ENCODE data around the gene PAOX.
"Not testable (repeated sequence)": the region's sequence is repeated elsewhere in the genome, so short reads cannot be mapped to it uniquely, and the experiment has no call there.

The PAOX gene

DNA sequence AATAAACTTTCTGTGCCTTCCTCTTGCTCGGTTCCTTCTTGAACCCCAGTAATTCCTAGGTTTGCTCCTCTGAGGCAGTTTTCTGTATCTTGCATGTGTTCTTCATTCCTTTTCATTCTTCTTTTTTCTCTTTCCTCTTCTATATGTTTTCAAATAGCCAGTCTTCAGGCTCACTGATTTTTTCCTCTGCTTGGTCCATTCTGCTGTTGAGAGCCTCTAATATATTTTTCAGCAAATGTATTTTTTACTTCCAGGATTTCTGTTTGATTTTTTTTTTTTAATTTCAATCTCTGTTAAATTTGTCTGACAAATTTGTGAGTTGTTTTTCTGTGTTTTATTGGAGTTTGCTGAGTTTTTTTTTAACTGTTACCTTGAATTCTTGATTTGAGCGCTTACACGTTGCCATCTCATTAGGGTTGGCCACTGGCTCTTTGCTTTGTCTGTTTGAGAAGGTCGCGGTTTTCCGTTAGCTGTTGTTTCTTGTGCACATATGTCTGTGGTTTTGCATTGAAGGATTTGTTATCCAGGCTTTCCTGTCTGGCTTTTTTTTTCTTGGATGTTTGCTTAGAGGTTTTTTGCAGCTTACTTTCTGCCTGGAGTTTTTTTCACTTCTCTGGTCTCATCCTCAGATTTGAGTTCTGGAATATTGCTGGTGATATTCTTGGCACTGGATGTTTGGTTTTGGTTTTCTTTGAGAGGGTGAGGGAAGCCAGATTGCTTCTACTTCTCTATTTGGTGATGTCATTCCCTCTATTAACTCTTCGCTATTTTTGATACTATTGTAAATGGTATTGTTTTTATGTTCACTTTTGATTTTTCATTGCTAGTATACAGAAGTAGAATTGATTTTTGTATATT is 32.7 kb downstream of the PAOX start:
- DNase-seq = no peak

DNA sequence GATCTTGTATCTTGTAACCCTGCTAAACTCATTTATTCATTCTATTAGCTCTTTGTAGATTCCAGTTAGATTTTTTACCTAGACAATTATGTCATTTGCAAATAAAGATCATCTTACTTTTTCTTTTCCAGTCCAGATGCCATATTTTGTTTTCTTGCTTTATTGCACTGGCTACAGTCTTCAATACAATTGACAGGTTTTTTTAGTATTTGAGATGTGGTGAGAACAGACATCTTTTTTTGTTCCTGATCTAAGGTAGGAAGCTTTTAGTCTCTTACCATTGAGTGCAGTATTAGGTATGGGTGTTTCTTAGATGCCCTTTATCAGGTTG is 33.3 kb downstream of the PAOX start:
- no peak for DNase-seq

DNA sequence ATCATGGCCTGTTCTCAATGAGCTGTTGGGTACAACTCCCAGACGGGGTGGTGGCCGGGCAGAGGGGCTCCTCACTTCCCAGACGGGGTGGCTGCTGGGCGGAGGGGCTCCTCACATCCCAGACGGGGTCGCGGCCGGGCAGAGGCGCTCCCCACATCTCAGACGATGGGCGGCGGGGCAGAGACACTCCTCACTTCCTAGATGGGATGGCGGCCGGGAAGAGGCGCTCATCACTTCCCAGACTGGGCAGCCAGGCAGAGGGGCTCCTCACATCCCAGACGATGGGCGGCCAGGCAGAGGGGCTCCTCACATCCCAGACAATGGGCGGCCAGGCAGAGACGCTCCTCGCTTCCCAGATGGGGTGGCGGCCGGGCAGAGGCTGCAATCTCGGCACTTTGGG is 35.3 kb downstream of the PAOX start:
- not testable (repeated sequence) for DNase-seq

DNA sequence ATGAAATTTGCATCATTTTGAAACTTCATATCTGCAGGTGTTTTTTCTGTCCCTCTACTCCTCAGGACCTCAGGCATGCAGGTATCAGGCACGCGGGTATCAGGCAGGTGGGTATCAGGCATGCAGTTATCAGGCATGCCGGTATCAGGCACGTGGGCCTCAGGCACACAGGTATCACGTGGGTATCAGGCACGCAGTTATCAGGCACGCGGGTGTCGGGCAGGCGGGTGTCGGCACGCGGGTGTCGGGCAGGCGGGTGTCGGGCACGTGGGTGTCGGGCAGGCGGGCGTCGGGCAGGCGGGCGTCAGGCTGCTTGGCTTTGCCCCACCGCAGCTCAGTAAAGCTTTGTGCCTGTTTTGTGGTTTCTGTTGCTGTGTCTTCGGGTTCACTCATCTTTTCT is 36.7 kb downstream of the PAOX start:
- DNase-seq = no peak

DNA sequence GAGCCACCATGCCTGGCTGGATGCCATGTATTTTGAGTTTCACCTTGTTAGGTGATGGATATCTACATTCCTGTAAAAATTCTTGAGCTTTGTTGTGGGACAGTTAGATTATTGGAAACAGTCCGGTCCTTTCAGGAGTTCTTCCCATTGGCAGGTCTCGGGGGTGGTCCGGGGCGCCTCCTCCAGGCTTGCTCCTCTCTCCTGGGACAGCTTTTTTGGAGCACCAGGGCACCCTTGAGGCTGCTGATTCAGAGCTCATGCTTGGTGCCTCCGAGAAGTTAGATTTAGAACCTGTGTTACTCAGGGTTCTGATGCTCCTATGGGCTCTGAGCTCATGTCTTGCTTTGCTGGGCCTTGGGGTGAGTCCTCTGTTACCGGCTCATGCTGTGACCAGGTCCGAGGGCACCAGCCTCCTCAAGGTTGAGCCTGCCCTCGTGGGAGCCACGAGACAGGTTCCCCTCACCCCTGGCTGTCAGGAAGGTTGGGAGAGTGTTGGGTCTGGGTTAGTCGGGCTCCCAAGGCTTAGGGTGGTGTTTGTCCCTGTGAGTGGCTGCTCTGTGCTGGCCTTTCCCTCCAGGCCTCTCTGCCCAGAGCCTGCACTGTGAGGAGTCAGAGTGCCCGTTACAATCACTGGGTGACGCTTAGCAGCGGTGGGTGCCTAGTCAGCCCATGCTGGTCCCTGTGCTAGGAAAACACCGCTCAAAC is 39.4 kb downstream of the PAOX start:
- DNase-seq = no peak

DNA sequence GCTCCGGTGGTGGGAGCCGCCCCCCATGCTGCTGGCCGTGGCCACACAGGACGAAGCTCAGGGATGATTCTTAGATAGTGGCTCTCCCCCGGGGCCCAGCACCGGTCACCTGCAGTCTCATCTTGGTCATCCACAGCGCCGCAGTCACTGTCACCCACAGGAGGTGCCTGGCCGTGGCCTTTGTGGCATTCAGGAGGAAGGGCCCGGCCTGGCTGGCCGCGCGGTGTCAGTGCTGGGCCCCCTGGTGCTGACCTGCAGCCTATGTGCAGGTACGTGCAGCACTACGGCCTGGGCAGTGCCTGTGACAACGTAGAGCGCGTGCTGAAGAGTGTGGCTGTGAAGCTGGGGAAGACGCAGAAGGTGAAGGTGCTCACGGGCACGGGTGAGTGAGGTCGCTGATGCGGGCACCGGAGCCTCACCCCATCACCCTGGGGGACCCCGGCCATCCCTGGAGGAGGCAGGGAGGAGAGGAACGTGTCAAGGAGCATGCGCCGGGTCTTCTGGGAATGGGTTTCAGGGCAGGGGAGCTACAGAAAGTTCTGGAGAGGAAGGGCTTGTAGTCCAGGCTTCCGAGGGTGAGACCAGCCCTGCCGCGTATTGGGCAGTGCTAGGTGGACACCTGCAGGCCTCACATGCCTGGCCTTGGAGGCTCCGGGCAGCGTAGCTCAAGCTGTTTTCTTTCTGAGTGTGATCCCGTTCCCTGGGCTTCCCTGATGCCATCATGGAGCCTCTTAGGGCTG is 40.3 kb downstream of the PAOX start:
- no peak for DNase-seq

DNA sequence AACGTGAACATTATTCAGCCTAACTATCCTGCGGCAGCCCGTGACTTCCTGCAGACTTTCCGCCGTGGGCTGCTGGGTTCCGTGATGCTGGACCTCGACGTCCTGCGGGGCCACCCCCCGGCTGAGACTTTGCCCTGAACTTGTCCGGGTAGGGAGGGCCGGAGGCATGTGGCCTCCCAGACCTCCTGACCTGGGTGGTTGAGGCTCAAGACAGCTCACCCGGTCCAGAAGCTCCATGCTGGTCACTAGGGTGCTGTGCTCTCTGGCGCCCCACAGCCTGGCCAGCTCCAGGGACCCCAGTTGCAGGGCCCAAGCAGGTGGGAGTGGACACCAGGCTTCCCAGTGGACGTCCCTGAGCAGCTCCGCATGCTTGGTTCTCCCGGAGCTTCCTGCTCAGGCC is 41.0 kb downstream of the PAOX start:
- no peak for DNase-seq

DNA sequence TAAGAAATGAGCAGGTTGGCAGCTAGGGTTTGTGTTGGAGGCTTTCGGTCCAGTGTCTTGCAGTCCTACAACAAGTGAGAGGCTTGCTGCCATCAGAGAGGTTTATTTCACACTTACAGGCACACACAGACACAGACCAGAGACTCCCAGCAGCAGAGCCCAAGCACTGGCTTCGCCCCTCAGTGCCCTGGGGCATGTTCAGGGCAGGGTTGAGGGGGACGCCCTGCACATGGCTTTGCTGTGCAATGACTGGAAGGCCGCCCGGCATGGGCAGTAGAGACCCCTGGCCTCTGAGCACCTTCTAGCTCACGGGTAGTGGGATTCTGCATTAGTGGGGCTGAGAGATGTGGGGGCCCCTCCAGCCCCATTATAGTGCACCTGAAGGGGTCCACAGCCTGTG is 41.5 kb downstream of the PAOX start:
- no peak for DNase-seq

DNA sequence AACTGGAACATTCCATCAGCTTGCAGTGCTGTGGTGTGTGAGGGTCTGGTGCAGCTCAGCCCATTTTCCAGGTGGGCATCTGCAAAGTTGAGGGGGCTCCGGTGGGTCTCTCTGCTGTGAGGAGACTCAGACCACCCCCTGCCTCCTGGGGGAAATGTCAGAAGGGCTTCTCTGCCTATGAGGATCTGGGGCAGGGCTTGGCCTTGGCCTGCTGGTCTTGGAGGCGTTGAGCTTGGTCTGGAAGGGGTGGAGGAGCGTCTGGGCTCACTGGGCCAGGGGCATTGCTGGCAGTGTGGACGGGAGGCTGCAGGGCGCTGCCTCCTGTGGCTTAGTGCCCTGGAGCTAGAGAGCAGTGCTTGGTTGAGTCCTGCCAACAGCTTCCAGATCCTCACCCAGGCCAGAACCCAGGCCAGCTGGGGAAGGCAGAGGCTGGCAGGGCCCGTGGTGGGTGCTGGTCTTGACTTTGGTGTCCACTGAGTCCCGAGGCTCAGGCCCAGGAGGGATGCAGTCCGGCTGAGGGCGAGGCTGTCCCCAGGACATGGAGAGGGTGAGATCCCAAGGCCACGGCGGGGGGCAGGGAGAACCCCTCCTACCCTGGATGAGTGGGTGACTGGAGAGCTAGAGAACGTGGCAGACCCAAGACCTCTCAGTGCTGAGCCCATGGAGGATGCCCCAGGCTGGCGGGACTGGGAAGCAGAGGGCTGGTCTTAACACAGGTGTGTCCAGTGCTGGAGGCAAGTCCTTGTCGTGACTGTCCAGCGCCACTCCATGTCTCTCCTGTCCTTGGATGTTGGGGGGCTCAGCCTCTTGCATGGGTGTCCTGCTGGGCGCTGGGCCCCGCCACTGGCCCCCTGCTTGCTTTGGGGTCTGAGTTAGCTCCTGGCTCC is 42.5 kb downstream of the PAOX start:
- DNase-seq = no peak

DNA sequence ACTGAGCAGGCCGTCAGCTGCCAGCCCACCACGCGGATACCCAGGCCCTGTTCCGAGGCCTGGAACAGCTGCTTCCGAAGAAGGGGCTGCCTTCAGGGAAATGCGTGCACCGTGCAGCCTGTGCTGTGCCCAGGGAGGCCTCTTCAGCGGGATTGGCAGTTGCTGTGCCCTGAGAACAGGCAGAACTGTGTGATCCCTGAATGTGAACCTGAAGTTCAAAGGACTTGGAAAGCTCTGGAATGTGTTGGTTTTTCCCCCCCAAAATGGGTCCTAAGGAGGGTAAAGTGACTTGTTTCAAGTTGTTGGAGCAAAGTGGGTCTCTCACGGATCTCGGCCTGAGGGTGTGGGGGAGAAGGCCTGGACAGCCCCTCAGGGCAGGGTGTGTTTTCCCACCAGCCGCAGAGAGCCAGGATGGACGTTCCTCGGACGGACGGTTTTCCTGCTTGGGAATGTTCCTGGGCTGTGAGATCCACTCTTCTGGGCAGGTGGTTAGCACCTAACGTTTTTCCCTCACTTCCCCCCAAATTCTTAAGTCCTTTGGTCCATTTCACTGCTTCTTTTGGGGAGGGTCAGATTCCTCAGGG is 43.3 kb downstream of the PAOX start:
- no peak for DNase-seq

DNA sequence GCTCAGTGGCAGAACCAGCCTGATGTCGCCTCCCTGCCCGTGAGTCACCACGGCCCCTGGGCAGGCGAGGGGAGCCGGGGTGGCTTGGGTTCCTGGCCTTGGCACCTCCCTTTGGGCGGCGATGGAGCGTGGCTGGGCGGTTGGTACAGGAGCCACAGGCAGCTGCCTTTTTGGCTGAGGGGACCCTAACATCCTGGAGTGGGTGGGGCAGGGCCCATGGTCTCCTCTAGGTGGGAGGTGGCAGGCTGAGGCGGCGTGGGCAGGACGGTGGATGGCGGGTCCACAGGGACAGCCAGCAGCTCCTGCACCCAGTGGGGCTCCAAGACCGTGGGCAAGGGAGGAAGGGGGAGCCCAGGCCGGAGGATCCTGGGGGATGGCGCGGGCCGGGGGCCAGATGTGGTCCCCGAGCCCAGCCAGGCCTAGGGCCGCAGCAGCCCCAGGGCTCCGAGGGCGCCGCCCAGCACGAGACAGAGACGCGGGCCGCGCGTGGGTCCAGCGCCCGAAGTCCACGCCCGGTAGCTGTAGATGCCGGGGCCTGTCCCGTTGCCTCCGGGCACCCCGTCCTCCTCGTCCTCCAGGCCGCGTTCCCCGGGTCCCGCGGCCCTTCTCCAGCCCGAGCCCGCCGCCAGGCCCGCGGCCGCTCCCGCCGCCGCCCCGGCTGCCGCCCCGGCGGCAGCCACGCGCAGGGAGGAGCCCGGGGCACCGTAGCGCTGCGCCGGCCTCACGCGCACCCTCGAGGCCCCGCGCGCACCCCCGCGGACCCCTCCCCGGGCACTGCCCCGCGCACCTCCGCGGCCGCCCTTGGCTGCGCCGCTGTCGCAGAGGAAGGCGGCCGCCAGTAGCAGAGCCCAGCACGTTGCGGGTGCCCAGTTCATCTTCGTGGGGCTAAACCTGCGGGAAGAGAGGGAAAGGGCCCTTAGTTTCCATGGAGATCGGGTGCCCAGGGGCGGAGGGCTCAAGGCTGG is 44.0 kb downstream of the PAOX start:
- DNase-seq = peak in 1 of 14 donors; percentile 27

DNA sequence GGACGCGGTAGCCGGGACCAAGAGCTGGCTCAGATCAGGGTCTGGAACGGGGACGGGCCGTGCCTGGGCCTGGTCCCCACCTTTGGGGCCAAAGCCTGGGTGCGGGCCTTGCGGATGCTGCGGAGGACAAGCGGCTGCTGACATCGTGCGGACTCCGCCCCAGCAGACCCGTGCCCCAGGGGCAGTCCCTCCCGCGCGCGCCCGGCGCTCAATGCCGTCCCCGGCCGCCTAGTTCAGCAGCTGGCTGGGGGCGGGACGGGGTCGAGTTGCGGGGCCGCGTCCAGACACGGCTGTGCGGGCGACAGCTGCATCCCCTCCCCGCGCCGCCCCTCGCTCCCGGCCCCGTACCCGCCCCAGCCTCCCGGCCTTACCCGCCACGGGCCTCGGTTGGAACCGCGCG is 45.0 kb downstream of the PAOX start:
- DNase-seq = not testable (repeated sequence)

DNA sequence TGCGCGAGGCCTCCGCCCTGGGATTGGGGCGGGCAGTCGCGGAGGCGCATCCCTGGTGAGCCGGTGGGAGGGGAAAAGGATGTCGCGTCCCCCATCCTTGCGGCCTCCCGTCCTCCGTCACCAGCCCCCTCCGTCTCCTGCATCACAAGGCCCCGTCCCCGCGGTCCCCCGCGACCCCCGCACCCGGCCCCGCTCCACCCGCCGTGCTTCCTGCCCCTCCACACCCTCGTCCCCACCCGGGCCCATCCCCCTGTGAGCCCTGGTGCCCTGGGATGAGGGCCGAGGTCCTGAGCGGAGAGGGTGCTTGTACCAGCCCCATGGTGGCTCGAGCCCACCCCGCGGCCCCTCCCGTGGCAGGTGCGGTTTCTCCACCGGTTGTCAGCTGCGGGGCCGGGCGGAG is 45.5 kb downstream of the PAOX start, which contains the start of gene SPRN:
Gene SPRN, minus strand, starts transcription at position 25 of the 400 bp plus-strand sequence. CDS start 944 bp downstream, outside the sequence.
- not testable (repeated sequence) for DNase-seq

DNA sequence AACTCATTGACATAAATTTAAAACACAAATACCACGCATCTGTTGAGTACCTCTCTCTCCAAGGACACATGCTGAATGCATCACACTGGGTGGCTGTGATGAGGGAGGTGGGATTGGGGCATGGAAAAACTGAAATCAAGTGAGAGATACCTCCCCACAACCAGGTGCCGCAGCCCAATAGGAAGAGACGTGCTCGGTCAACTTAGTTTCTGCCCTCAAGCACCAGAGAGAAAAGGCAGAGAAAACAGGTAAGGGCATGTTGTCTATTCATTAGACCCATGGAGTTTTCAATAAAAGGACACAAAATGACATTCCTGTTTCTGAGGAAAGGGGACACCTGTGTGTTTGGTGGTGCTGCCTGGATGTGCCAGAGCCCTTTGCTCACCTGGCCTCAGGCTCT is 50.5 kb downstream of the PAOX start:
- DNase-seq = not testable (repeated sequence)

DNA sequence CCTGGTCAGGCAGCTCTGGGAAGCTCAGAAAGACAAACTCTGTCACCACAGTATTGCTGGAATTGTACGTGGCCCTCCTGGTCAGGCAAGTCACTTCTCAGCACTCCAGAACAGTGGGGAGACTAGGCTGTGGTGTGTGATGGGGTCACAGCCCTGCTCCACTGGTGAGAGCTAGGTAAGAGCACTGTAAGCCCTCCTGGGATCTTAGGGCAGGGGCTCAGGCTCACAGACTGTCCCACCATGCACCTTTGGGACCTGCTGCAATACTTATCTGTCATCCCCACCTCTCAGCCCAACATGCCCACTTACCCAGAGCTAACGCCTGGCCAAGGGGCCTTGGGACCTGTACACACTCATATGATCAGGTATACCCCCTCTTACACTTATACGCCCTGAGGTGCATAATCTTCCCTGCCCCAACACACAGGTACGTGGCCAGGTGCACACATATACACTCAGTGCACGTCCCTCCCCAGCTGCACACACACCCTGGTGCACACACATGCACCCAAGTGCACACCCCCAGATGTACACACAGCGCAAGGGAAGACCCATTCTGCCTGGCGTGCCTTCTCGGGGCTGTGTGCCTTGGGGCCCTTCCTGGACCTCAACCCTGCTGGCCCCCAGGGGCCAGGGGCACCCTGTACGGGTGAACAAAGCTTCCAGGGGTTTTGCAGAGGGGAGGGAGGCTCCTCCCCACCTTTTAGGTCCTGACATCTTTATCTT is 53.0 kb downstream of the PAOX start:
- not testable (repeated sequence) for DNase-seq

DNA sequence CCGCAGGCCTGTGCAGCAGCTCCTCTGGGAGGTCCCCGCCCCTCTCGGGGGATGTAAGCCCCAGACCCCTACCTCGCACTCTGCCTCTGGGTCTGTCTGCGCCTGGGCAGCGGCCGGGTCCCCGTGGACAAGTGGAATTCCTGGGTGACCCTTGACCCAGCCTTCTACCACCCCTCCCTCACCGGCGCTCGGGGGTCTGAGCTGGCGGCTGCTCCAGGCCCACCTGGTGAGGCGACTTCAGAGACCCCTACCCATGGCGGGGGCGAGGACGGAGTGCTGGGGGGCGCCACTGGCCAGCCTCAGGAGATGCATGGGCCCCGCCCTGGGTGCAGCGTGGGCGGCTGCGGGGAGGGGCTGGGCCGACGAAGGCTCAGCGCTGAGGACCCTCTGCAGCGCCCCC is 53.7 kb downstream of the PAOX start:
- not testable (repeated sequence) for DNase-seq

DNA sequence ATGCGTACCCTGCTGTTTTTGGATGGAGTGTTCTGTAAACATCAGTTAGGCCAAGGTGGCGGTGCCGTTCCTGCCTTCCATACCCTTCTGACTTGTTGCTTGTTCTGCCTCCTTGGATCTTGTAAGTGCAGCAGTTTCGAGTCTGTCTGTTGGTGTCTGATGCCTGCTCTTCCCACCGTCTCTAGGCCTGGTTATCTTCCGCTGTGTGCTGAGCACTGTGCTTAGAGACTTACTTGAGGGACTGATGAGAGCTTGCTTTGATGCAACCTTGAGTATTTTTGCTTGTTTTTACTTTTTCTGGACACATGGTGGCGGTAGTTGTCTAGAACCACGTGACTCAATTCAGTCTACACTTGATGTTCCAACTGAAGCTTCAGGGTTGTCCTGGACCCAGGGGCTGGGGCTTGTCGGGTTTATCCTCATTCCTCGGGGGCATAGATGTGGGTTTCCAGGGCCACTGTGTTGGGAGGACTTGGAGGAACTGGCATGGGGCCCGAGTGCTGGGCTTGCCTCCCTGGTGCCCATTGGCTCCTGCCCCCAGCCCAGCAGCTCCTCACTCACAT is 59.7 kb downstream of the PAOX start:
- DNase-seq = no peak

DNA sequence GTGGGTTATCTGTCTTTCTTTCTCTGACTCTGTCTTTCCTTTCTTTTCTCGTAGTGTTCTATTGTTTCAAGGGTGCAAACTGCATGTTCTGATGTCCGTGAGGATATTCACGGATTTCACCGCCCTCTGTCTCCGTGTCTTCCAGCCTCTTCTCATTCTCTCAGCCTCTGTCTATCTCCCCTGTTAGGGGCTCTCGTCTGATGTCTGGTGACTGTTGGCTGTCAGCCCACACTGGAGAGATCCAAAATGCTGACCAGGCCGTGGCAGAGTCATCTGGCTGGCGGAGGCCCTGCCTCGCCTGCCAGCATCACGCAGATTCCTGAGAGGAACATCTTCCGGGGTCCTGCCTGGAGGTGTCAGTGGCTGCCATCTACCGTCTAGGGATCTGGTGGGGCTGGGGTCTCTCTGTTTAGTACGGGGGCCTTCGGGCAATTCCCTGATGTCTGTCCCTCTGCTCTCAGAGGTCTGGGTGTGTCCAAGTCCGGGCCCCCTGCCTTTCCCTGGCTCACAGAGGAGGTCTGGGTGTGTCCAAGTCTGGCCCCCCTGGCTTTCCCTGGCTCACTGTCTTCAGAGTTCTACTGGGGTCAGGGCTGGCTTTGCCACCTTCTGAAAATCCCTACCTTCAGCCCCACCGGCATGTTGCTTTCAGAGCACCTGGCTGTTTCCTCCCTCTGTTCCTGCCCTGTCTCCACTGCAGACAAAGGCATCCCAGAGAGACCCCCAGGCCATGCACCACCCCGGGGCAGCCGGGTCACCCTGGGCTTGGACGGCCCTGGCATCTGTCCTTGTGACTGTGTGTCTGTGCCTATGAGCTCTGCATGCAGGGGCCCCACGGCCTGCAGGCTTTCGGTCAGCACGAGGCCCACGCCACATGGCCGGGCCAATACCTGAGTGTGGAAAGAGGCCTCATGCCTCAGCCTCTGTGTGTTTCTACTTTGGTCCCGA is 60.7 kb downstream of the PAOX start:
- no peak for DNase-seq

All from C1 segment of cervical spinal cord (tissue), 14 donors.